SH-SY5Y (cell line): Measurements from ENCODE around the gene ATRN.

ENCODE experiments used
- GATA2 ChIP-seq: IDR thresholded peaks from 2 replicates; pipeline ENCODE4 v1.6.1; 2011; ENCODE audit warnings: mild to moderate bottlenecking, low read depth, low read length
- GATA3 ChIP-seq: IDR thresholded peaks from 2 replicates; pipeline ENCODE4 v1.6.1; 2011; ENCODE audit warnings: low read depth, mild to moderate bottlenecking, low read length, moderate library complexity

DNA sequence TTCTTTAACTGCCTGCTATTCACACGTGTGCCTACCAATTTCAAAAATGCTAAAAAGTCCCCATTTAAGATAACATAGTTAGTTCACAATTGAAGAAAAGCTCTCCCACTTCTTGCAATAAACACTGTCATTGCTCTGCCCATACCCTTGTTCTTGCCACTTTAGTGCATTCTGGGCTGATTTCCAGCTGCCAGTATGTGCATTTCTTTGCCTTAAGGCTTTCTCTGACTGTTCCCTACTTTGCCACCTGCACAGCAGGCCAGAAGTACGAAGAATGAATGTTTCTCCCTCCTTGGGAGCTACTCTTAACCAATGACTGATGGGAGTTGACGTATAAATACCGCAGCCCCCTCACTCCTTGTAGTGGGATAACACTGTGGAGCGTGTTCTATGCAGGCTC lies 16.0 kb upstream of the ATRN start:
- no peak for TF ChIP-seq GATA2
- no peak for TF ChIP-seq GATA3
